B cell (primary cell): ENCODE results near the gene RHBDL1. TPM values are rescaled to one million over a fixed set of nuclear protein-coding genes. Genes with fewer than 3 reads are reported as not detected.

Experiments used
- ATAC-seq: fragments of 200-7000 bp; cut with Tn5 transposase; one replicate; pipeline ENCODE4 v1.10.0; 2021; ENCODE audit warnings: low read depth, mild to moderate bottlenecking, moderate number of reproducible peaks, moderate library complexity
- CTCF ChIA-PET: fragments of 350-600 bp; sonication (Branson Sonifier 250); formaldehyde crosslinking; loops from one replicate; lab custom pipeline; 2021; ENCODE audit warnings: antibody characterized with exemption, inconsistent platforms; lab: Charles Lee
- POLR2A ChIA-PET: fragments of 350-600 bp; sonication (Branson Sonifier 250); formaldehyde crosslinking; loops from one replicate; lab custom pipeline; 2021; ENCODE audit warnings: antibody characterized with exemption; lab: Charles Lee
- DNase-seq: peaks from one replicate; pipeline ENCODE4 v3.0.0; 2013
- H2AFZ ChIP-seq: 2 replicates; pipeline ENCODE4 v1.6.1; 2012; ENCODE audit warnings: mild to moderate bottlenecking, low read depth, low read length; ENCODE audit not compliant: insufficient read depth, poor library complexity, severe bottlenecking
- H3K27ac ChIP-seq, 2 donors: 1 replicate in 1 of 2; 2 replicates in 1 of 2; pipeline ENCODE4 v1.5.1; 2012 to 2013; ENCODE audit warnings: low read length in 2 of 2, mild to moderate bottlenecking in 2 of 2, moderate library complexity in 1 of 2
- H3K27me3 ChIP-seq, 4 experiments: fragments of 200-600 bp in 1 of 4; sonication (generic) in 1 of 4; replicated peaks in 1 of 4; 1 replicate in 2 of 4; 2 replicates in 2 of 4; pipeline versions ENCODE4 v1.6.1 to v1.7.0; 2013 to 2016; ENCODE audit warnings: low read length in 3 of 4, mild to moderate bottlenecking in 2 of 4, mixed read lengths in 1 of 4, moderate library complexity in 1 of 4; ENCODE audit not compliant: insufficient read depth in 4 of 4, control insufficient read depth in 3 of 4; ENCODE audit errors: control extremely low read depth in 1 of 4
- H3K36me3 ChIP-seq, 2 experiments: replicated peaks in 1 of 2; 1 replicate in 1 of 2; 2 replicates in 1 of 2; pipeline versions ENCODE4 v1.6.1 to v1.7.1; 2013; ENCODE audit warnings: low read length in 1 of 2; ENCODE audit not compliant: insufficient read depth in 2 of 2, control insufficient read depth in 1 of 2; ENCODE audit errors: control extremely low read depth in 1 of 2, extremely low read depth in 1 of 2
- H3K4me1 ChIP-seq, 2 donors: fragments of 200-600 bp in 1 of 2; sonication (generic) in 1 of 2; 1 replicate in 1 of 2; 2 replicates in 1 of 2; pipeline versions ENCODE4 v1.5.1 to v1.6.1; 2013 to 2017; ENCODE audit warnings: low read length in 2 of 2; ENCODE audit not compliant: control insufficient read depth in 2 of 2, insufficient read depth in 2 of 2
- H3K4me2 ChIP-seq: replicated peaks from 2 replicates; pipeline ENCODE3; 2012; ENCODE audit warnings: mild to moderate bottlenecking, low read depth, low read length; ENCODE audit not compliant: poor library complexity, severe bottlenecking
- H3K4me3 ChIP-seq, 5 experiments: fragments of 200-600 bp in 1 of 5; sonication (generic) in 1 of 5; 1 replicate in 3 of 5; 2 replicates in 2 of 5; pipeline versions ENCODE4 v1.5.1 to v1.7.0; 2011 to 2016; ENCODE audit warnings: low read length in 4 of 5, mild to moderate bottlenecking in 4 of 5, low read depth in 2 of 5, control low read depth in 1 of 5, moderate library complexity in 1 of 5; ENCODE audit not compliant: insufficient read depth in 1 of 5; ENCODE audit errors: control extremely low read depth in 1 of 5, extremely low read depth in 1 of 5
- H3K79me2 ChIP-seq: fragments of 200-600 bp; sonication (generic); one replicate; pipeline ENCODE4 v1.6.0; 2016; ENCODE audit warnings: low read length; ENCODE audit not compliant: control insufficient read depth, insufficient read depth
- H3K9ac ChIP-seq: fragments of 200-600 bp; sonication (generic); 2 replicates; pipeline ENCODE4 v1.6.1; 2017; ENCODE audit warnings: mild to moderate bottlenecking, low read length, moderate library complexity
- H3K9me3 ChIP-seq, 3 donors: one replicate each; pipeline versions ENCODE4 v1.6.1 to v1.7.1; 2013; ENCODE audit warnings: low read length in 2 of 3; ENCODE audit not compliant: control insufficient read depth in 2 of 3, insufficient read depth in 1 of 3; ENCODE audit errors: control extremely low read depth in 1 of 3
- H4K20me1 ChIP-seq: 2 replicates; pipeline ENCODE4 v1.6.0; 2012; ENCODE audit warnings: mild to moderate bottlenecking, low read length; ENCODE audit not compliant: insufficient read depth, control insufficient read depth, poor library complexity, severe bottlenecking
- H3K27ac Mint-ChIP-seq: one replicate; pipeline ENCODE4 v1.8.0; 2021; ENCODE audit warnings: mixed read lengths
- H3K27me3 Mint-ChIP-seq: one replicate; pipeline ENCODE4 v1.8.0; 2021; ENCODE audit warnings: mixed read lengths
- H3K4me1 Mint-ChIP-seq: one replicate; pipeline ENCODE4 v1.8.0; 2021; ENCODE audit warnings: mixed read lengths
- H3K4me3 Mint-ChIP-seq: one replicate; pipeline ENCODE4 v1.8.0; 2021; ENCODE audit warnings: mixed read lengths
- H3K9me3 Mint-ChIP-seq: one replicate; pipeline ENCODE4 v1.8.0; 2022; ENCODE audit warnings: mixed read lengths; ENCODE audit not compliant: insufficient read depth
- EZH2 ChIP-seq: IDR thresholded peaks from 2 replicates; pipeline ENCODE4 v1.6.1; 2012; ENCODE audit warnings: borderline replicate concordance, low read depth, mild to moderate bottlenecking, moderate library complexity, low read length; ENCODE audit not compliant: insufficient read depth, poor library complexity, severe bottlenecking
- WGBS: methylation state at CpG from one replicate; pipeline ENCODE4 v1.1.5; 2013; ENCODE audit warnings: missing lambda C conversion rate; ENCODE audit not compliant: insufficient coverage; 5-methylcytosine and 5-hydroxymethylcytosine counted together
- intact Hi-C: fragments of 100-400 bp; cut with micrococcal nuclease; formaldehyde crosslinking; loops from one replicate; pipeline ENCODE4 v1.10.0; 2022
- polyA plus RNA-seq: library from polyadenylated mRNA; depleted of rRNA; stranded (reverse); fragments of >200 nt; gene quantifications from 2 replicates; pipeline ENCODE4 v1.2.3, GENCODE V29; 2012
- total RNA-seq, 2 donors: library from RNA; stranded (reverse); fragments of 120-200 nt in 1 of 2; gene quantifications; 1 replicate in 1 of 2; 2 replicates in 1 of 2; pipeline versions ENCODE4 v1.2.3 to v1.2.4, GENCODE V29; 2013 to 2022
- TF ChIP-seq, protein P1 (sequence below): fragments of 200-600 bp; IDR thresholded peaks from one replicate; pipeline ENCODE4 v1.8.0; 2022; ENCODE audit warnings: antibody characterized with exemption, mild to moderate bottlenecking

Gene RHBDL1
- total and polyA plus RNA-seq, 2 donors (not counting 1 experiment from before 2014, with no cell fraction given): 0.76 to 1.6 TPM

DNA sequence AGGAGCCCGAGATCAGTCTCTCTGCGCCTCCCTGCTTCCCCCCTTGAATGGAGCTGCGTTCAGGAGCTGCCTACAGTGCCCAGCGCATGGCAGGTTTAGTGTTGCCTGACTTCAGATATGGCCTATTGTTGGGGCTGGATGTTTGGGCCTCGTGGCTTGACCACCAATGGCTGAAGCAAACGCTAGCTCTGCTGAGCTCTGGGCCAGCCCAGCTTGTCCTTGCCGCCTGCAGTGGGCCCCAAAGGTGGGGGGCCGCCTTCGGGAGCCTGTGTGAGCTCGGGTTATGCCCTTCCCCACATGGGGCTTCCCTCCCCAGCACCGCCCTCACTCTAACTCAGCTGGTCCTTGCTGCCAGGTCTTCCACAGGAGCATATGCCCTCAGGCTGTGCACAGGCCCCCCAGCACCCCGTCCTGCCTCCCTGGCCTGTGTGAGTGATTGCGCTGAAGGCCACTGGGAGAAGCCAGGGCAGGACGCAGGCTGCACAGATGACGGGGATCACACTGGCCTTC is 37.4 kb upstream of the RHBDL1 start:
- DNase-seq (peak; percentile 29), ATAC-seq (no peak)
- H3K4me1 ChIP-seq: peaks cover 21 to 52% of the 10 kb centered on the region in 2 donors
- no peak overlapping the region for H3K27ac Mint-ChIP-seq
- ChIA-PET POLR2A (interaction anchor here (0.5 to 0.6 kb wide), 2 partner anchors 10 to 79 kb away, joined by 3 read pairs; no protein-coding TSS in a partner anchor), CTCF (interaction anchor here (1.5 kb wide), 1 partner anchor 10 kb away, joined by 5 read pairs; no protein-coding TSS in a partner anchor)
- no peaks in the 10 kb centered on the region for H3K27me3 Mint-ChIP-seq
- H2AFZ ChIP-seq: no peak overlapping the region
- peaks cover 0 to 3% of the 10 kb centered on the region in 2 experiments for H3K36me3 ChIP-seq
- intact Hi-C loops: no loop called here
- peaks cover 16% of the 10 kb centered on the region for H3K79me2 ChIP-seq
- H3K9ac ChIP-seq: no peak overlapping the region
- no peak overlapping the region for H3K4me3 ChIP-seq
- peaks cover 23% of the 10 kb centered on the region for H3K4me1 Mint-ChIP-seq
- peak overlapping the region; percentile 47 for H3K4me3 Mint-ChIP-seq
- H3K9me3 Mint-ChIP-seq: no peaks in the 10 kb centered on the region
- TF ChIP-seq EZH2: no peak
- TF ChIP-seq, protein P1, sequence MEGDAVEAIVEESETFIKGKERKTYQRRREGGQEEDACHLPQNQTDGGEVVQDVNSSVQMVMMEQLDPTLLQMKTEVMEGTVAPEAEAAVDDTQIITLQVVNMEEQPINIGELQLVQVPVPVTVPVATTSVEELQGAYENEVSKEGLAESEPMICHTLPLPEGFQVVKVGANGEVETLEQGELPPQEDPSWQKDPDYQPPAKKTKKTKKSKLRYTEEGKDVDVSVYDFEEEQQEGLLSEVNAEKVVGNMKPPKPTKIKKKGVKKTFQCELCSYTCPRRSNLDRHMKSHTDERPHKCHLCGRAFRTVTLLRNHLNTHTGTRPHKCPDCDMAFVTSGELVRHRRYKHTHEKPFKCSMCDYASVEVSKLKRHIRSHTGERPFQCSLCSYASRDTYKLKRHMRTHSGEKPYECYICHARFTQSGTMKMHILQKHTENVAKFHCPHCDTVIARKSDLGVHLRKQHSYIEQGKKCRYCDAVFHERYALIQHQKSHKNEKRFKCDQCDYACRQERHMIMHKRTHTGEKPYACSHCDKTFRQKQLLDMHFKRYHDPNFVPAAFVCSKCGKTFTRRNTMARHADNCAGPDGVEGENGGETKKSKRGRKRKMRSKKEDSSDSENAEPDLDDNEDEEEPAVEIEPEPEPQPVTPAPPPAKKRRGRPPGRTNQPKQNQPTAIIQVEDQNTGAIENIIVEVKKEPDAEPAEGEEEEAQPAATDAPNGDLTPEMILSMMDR: no peak
- H3K27ac ChIP-seq: no peak overlapping the region
- peaks cover 18% of the 10 kb centered on the region for H4K20me1 ChIP-seq
- no peaks in the 10 kb centered on the region for H3K9me3 ChIP-seq
- peak overlapping the region; percentile 94 for H3K4me2 ChIP-seq
- WGBS: 94% methylated on average over 14 of the region's 15 CpGs
- H3K27me3 ChIP-seq: no peaks in the 10 kb centered on the region

DNA sequence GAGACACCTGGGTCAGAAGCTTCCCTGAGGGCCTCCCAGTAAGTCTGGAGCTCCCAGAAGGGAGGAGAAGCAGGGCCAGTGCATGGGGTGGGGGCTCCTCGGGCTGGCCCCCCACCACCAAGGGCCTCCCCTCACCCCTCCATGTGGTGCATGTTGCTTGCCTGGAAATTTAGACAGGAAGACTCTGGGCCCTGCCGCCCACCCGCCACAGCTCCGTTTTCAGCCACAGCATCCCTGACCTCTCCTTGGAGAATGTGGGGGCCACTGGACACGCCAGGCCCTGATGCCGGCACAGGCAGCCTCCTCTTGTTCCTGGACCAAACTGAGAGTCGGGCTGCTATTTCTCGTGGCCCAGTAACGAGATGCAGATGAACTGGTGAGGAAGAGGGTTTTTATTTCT is 36.6 kb upstream of the RHBDL1 start:
- H3K27me3 Mint-ChIP-seq: no peaks in the 10 kb centered on the region
- CTCF ChIA-PET: interaction anchor here (1.5 kb wide), 1 partner anchor 9 kb away, joined by 5 read pairs; no protein-coding TSS in a partner anchor

More for the DNA sequence above, 36.6 kb upstream of the RHBDL1 start:
- no peaks in the 10 kb centered on the region for H3K9me3 Mint-ChIP-seq
- peak overlapping the region; percentile 54 for H3K4me3 Mint-ChIP-seq
- Histone ChIP-seq H3K36me3 (peaks cover 0 to 3% of the 10 kb centered on the region in 2 experiments), H3K4me3 (no peak overlapping the region), H3K4me2 (peak overlapping the region; percentile 15), H2AFZ (no peak overlapping the region), H3K9ac (no peak overlapping the region), H4K20me1 (peaks cover 20% of the 10 kb centered on the region), H3K9me3 (no peaks in the 10 kb centered on the region), H3K79me2 (peaks cover 16% of the 10 kb centered on the region), H3K27ac (no peak overlapping the region), H3K4me1 (peaks cover 22 to 54% of the 10 kb centered on the region in 2 donors), H3K27me3 (no peaks in the 10 kb centered on the region)
- peak overlapping the region; percentile 68 for H3K27ac Mint-ChIP-seq
- intact Hi-C loops: no loop called here
- POLR2A ChIA-PET: no interaction called here
- WGBS: 96% methylated on average over 4 of the region's 9 CpGs
- peaks cover 23% of the 10 kb centered on the region for H3K4me1 Mint-ChIP-seq
- ATAC-seq: no peak
- no peak for DNase-seq
- TF ChIP-seq, protein P1: no peak
- TF ChIP-seq EZH2: no peak
